Neural crest cell (in vitro differentiated cells): ENCODE measurements around the gene TACR1. TPM values are rescaled to one million over a fixed set of nuclear protein-coding genes. Genes with fewer than 3 reads are reported as not detected.

ENCODE experiments used
- DNase-seq: peaks from one replicate; pipeline ENCODE4 v3.0.0; 2021; ENCODE audit warnings: low read depth, mixed read lengths, low spot score
- H3K27ac Mint-ChIP-seq: one replicate; pipeline ENCODE4 v1.8.0; 2021; ENCODE audit warnings: mild to moderate bottlenecking, mixed read lengths; ENCODE audit not compliant: unreplicated experiment
- H3K27me3 Mint-ChIP-seq: 2 replicates; pipeline ENCODE4 v1.8.0; 2021; ENCODE audit warnings: low read depth, mild to moderate bottlenecking, mixed read lengths
- H3K36me3 Mint-ChIP-seq: 2 replicates; pipeline ENCODE4 v1.8.0; 2021; ENCODE audit warnings: low read depth, mild to moderate bottlenecking, mixed read lengths
- H3K4me1 Mint-ChIP-seq: 2 replicates; pipeline ENCODE4 v1.8.0; 2021; ENCODE audit warnings: mixed read lengths
- H3K4me3 Mint-ChIP-seq: one replicate; pipeline ENCODE4 v1.8.0; 2021; ENCODE audit warnings: mild to moderate bottlenecking, mixed read lengths
- H3K9me3 Mint-ChIP-seq: 2 replicates; pipeline ENCODE4 v1.8.0; 2021; ENCODE audit warnings: mixed read lengths
- total RNA-seq: library from RNA; stranded (reverse); gene quantifications from 2 replicates; pipeline ENCODE4 v1.2.1, GENCODE V29; 2021
- TF ChIP-seq, protein P1 (sequence below): fragments of 200-600 bp; sonication (generic); conservative IDR thresholded peaks from 2 replicates; pipeline ENCODE4 v1.5.0; 2021; ENCODE audit warnings: antibody characterized with exemption, mild to moderate bottlenecking

TACR1 gene
- total RNA-seq, 1 donor from 2014 or later: 0.30 TPM

GRCh38 chr2:75100801-75101151 lies 98.5 kb downstream of the TACR1 start:
- no peaks in the 10 kb centered on the region for H3K4me1 Mint-ChIP-seq
- no peak for DNase-seq
- H3K4me3 Mint-ChIP-seq: no peak overlapping the region
- H3K27me3 Mint-ChIP-seq: no peaks in the 10 kb centered on the region
- H3K9me3 Mint-ChIP-seq: peaks cover 6% of the 10 kb centered on the region
- TF ChIP-seq, protein P1, sequence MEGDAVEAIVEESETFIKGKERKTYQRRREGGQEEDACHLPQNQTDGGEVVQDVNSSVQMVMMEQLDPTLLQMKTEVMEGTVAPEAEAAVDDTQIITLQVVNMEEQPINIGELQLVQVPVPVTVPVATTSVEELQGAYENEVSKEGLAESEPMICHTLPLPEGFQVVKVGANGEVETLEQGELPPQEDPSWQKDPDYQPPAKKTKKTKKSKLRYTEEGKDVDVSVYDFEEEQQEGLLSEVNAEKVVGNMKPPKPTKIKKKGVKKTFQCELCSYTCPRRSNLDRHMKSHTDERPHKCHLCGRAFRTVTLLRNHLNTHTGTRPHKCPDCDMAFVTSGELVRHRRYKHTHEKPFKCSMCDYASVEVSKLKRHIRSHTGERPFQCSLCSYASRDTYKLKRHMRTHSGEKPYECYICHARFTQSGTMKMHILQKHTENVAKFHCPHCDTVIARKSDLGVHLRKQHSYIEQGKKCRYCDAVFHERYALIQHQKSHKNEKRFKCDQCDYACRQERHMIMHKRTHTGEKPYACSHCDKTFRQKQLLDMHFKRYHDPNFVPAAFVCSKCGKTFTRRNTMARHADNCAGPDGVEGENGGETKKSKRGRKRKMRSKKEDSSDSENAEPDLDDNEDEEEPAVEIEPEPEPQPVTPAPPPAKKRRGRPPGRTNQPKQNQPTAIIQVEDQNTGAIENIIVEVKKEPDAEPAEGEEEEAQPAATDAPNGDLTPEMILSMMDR: no peak
- no peaks in the 10 kb centered on the region for H3K36me3 Mint-ChIP-seq
- no peak overlapping the region for H3K27ac Mint-ChIP-seq

GRCh38 chr2:75100011-75100800 lies 99.1 kb downstream of the TACR1 start:
- no peak for DNase-seq
- TF ChIP-seq, protein P1: no peak
- peaks cover 6% of the 10 kb centered on the region for H3K9me3 Mint-ChIP-seq
- H3K4me1 Mint-ChIP-seq: no peaks in the 10 kb centered on the region
- H3K27me3 Mint-ChIP-seq: no peaks in the 10 kb centered on the region
- no peak overlapping the region for H3K4me3 Mint-ChIP-seq
- H3K27ac Mint-ChIP-seq: no peak overlapping the region
- no peaks in the 10 kb centered on the region for H3K36me3 Mint-ChIP-seq

DNA sequence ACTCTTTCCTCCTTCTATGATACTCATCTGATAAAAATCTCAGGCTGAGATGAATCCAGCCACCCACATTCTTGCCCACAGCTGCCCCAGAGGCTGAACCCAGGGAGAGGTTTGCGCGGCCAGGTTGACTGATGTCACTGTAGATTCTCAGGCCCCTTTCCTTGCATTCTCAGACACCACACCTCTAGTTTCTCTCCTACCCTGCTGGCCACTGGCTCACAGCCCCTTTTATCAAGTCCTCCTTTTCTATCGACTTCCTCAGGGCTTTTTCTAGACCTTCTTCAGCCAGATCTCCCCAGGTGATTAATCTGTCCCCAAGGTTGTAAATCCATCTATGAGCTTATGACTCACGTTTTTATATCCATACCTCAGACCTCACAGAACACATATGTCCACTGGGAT lies 99.8 kb downstream of the TACR1 start:
- Mint-ChIP-seq H3K27ac (no peak overlapping the region), H3K36me3 (no peaks in the 10 kb centered on the region), H3K4me1 (no peaks in the 10 kb centered on the region), H3K27me3 (peaks cover under 1% of the 10 kb centered on the region), H3K9me3 (peaks cover 6% of the 10 kb centered on the region), H3K4me3 (no peak overlapping the region)
- TF ChIP-seq, protein P1: no peak
- DNase-seq: no peak

DNA sequence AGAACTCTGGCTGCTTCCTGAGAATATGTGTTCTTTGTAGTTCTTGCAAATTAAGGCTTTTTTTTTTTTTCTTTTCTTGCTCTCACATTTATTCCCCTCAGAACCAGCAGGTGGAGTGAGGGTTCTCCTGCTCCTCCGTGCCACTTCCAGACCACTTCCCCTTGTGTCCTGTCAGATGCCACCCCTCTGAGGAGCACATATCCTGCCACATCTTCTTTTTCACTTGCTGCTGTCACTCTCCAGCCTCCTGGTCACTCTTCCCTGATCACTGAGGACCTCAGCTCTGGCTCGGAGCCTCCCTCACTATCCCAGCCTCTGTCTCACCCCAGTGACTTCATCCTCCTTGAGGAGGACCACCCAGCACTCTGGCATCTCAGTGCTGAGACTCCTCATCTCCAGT lies 100.5 kb downstream of the TACR1 start:
- Mint-ChIP-seq H3K36me3 (no peaks in the 10 kb centered on the region), H3K9me3 (peaks cover 9% of the 10 kb centered on the region), H3K27me3 (peaks cover 3% of the 10 kb centered on the region), H3K4me3 (no peak overlapping the region), H3K4me1 (no peaks in the 10 kb centered on the region), H3K27ac (no peak overlapping the region)
- TF ChIP-seq, protein P1: peak; percentile 59
- no peak for DNase-seq

- Mint-ChIP-seq H3K27me3 (peaks cover 3% of the 10 kb centered on the region), H3K4me3 (no peak overlapping the region), H3K4me1 (no peaks in the 10 kb centered on the region), H3K27ac (no peak overlapping the region), H3K9me3 (peaks cover 7% of the 10 kb centered on the region), H3K36me3 (no peaks in the 10 kb centered on the region)
- no peak for DNase-seq
- TF ChIP-seq, protein P1: no peak
Measured at GRCh38 chr2:75097831-75098230, 101.5 kb downstream of the TACR1 start.
